ENCODE results near the gene UBE2H. TPM values are rescaled to one million over a fixed set of nuclear protein-coding genes. Genes with fewer than 3 reads are reported as not detected.
A peak's percentile ranks its signal among the peaks of the same experiment; 100 is the strongest.

Gene UBE2H
- total RNA-seq, 1 experiment from 2014 or later = 34.7 TPM

DNA sequence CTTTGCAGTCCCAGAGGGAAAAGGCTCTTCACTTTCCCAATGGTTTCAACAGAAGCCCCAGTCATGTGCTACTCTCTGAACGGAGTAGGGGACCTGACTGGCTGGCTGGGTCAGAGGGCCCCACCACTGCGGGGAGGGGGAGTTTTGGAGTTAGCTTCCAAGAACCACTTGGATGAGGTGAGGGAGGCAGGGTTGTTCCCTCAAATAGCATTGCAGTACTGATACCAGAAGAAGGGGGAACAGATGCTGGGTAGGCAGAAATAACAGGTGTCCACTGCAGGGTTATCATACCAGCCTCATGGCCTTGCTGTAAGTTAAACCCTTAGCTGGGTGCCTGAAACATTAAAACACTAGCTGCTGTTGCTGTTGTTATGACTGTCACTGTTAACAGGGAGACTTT is 131.3 kb downstream of the UBE2H start:
- Histone ChIP-seq H3K4me2 (ENCODE audit: low read depth, low read length, poor library complexity, severe bottlenecking) (no peak overlapping the region), H4K20me1 (ENCODE audit: insufficient read depth, low read depth, low read length) (no peaks in the 10 kb centered on the region), H2AFZ (ENCODE audit: low read length) (no peak overlapping the region), H3K27ac (ENCODE audit: low read length) (no peak overlapping the region), H3K9me2 (replicated peaks; ENCODE audit: insufficient read depth, low read length) (no peaks in the 10 kb centered on the region), H3K4me1 (ENCODE audit: low read length) (peaks cover 14% of the 10 kb centered on the region), H3K9me3 (ENCODE audit: low read length) (peaks cover 9% of the 10 kb centered on the region), H3K27me3 (ENCODE audit: low read length) (no peaks in the 10 kb centered on the region), H3K79me2 (ENCODE audit: low read length) (no peaks in the 10 kb centered on the region), H3K4me3 (ENCODE audit: low read length) (no peak overlapping the region), H3K36me3 (ENCODE audit: insufficient read depth, low read length) (0 out of 2 replicates have a peak, but pooled peaks cover 4% of the 10 kb centered on the region), H3K9ac (ENCODE audit: low read length) (no peak overlapping the region)
- no peak for DNase-seq

DNA sequence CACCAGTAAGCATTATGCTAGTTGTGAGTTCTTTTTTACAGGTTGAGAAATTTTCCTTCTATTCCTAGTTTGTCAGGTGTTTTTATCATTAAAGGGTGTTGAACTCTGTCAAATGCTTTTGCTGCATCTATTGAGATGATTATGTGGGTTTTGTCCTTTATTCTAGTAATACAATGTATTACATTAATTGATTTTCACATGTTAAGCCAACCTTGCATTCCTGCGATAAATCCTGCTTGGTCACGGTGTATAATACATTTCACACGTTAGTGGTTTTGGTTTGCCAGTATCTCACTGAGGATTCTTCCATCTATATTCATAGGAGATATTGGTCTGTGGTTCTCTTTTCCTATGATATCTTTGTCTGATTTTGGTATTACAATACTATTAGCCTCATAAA is 136.0 kb downstream of the UBE2H start:
- Histone ChIP-seq H3K36me3 (ENCODE audit: insufficient read depth, low read length) (0 out of 2 replicates have a peak, but pooled peaks cover 4% of the 10 kb centered on the region), H3K4me3 (ENCODE audit: low read length) (no peak overlapping the region), H3K27ac (ENCODE audit: low read length) (no peak overlapping the region), H3K9me3 (ENCODE audit: low read length) (peaks cover 9% of the 10 kb centered on the region), H4K20me1 (ENCODE audit: insufficient read depth, low read depth, low read length) (no peaks in the 10 kb centered on the region), H3K4me2 (ENCODE audit: low read depth, low read length, poor library complexity, severe bottlenecking) (no peak overlapping the region), H3K9ac (ENCODE audit: low read length) (no peak overlapping the region), H3K9me2 (replicated peaks; ENCODE audit: insufficient read depth, low read length) (no peaks in the 10 kb centered on the region), H3K79me2 (ENCODE audit: low read length) (no peaks in the 10 kb centered on the region), H3K27me3 (ENCODE audit: low read length) (no peaks in the 10 kb centered on the region), H3K4me1 (ENCODE audit: low read length) (no peaks in the 10 kb centered on the region), H2AFZ (ENCODE audit: low read length) (no peak overlapping the region)
- DNase-seq = no peak

GRCh38 chr7:129807863-129808262 is 144.9 kb downstream of the UBE2H start:
- DNase-seq = no peak
- Histone ChIP-seq H4K20me1 (ENCODE audit: insufficient read depth, low read depth, low read length) (no peaks in the 10 kb centered on the region), H3K4me3 (ENCODE audit: low read length) (no peak overlapping the region), H2AFZ (ENCODE audit: low read length) (no peak overlapping the region), H3K27me3 (ENCODE audit: low read length) (no peaks in the 10 kb centered on the region), H3K27ac (ENCODE audit: low read length) (no peak overlapping the region), H3K79me2 (ENCODE audit: low read length) (no peaks in the 10 kb centered on the region), H3K36me3 (ENCODE audit: insufficient read depth, low read length) (no peaks in the 10 kb centered on the region), H3K9ac (ENCODE audit: low read length) (no peak overlapping the region), H3K4me2 (ENCODE audit: low read depth, low read length, poor library complexity, severe bottlenecking) (no peak overlapping the region), H3K9me2 (replicated peaks; ENCODE audit: insufficient read depth, low read length) (no peaks in the 10 kb centered on the region), H3K4me1 (ENCODE audit: low read length) (no peaks in the 10 kb centered on the region; the same call in 1 of the 2 replicates), H3K9me3 (ENCODE audit: low read length) (no peaks in the 10 kb centered on the region)

DNA sequence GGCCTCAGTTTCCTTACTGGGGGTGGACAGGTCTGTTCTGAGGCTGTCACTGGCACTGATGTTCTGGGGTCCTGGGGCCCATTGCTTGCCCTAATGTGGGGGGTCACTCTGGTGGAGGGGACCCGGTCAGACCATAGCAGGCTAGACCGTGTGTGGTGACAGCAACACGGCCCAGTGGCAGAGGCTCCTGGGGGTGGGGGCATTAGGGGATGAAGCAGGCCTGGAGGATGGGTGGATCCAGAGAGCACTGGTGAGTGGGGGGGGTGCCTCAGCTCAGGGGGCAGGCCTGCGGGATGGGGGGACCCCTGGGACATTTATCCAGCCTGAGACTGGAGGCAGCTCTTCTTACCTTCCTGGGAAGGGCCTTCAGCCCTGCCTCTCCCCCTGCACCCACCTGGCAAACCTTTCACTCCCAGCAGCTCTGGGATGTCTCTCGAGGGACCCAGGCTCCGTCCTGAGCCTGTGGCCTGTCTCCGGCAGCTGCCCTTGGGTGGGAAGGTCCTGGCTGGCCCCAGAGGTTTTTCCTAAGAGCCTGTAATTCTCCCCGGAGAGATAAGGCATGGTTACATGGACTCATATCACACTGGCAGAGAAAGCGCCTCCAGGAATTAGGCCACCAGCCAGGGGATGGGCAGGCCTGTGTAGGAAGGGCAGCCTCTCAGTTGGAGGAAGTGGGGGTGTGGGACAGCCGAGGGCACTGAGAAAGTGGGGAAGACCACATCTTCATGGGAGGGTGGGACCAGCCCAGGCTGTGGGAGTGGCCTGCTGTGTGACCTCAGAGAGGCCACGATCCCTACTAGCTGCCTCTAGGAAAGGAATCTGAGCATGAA is 147.7 kb downstream of the UBE2H start:
- Histone ChIP-seq H3K79me2 (ENCODE audit: low read length) (no peaks in the 10 kb centered on the region), H3K27me3 (ENCODE audit: low read length) (no peaks in the 10 kb centered on the region), H3K4me3 (ENCODE audit: low read length) (no peak overlapping the region), H3K4me2 (ENCODE audit: low read depth, low read length, poor library complexity, severe bottlenecking) (no peak overlapping the region), H3K9me3 (ENCODE audit: low read length) (no peaks in the 10 kb centered on the region), H2AFZ (ENCODE audit: low read length) (no peak overlapping the region), H3K4me1 (ENCODE audit: low read length) (peaks cover 4% of the 10 kb centered on the region), H4K20me1 (ENCODE audit: insufficient read depth, low read depth, low read length) (no peaks in the 10 kb centered on the region), H3K27ac (ENCODE audit: low read length) (no peak overlapping the region), H3K9ac (ENCODE audit: low read length) (no peak overlapping the region), H3K36me3 (ENCODE audit: insufficient read depth, low read length) (no peaks in the 10 kb centered on the region), H3K9me2 (replicated peaks; ENCODE audit: insufficient read depth, low read length) (no peaks in the 10 kb centered on the region)
- no peak for DNase-seq

DNA sequence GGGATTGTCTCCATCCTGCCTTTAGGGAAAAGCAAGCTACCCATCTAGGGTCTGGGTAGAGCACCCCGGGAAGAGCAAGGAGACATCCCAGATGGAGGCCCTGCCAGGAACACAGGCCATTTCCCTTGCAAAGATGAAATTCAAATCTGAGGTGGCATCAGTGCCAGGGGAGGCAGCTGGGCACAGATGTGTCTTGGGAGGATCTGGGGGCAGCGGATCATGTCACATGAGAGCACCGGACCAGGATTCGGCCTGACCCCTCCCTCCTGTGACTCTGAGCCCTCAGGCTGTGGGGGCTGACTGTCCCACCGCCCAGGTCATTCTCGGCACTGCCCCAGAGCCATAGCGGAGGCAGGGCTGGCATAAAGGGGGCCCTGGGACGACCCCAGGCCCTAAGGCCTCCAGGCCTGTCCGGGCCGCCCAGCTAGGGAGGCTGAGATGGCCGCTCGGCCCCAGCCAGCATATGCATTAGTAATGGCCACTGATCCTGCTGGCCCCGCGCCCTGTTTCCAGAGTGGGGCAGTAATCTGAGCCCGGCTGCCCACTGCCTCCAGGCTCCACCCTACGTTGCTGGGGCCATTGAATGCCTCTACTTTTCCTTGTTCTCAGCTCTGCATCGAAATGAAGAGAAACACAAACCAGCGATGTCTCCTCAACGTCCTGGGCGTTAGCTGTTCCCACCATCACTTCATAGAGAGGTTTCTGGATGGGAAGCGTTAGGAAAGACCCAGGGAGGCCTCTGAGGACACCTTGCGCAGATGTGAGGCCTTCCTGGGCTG is 148.5 kb downstream of the UBE2H start:
- Histone ChIP-seq H3K9ac (ENCODE audit: low read length) (no peak overlapping the region), H3K9me3 (ENCODE audit: low read length) (no peaks in the 10 kb centered on the region), H4K20me1 (ENCODE audit: insufficient read depth, low read depth, low read length) (no peaks in the 10 kb centered on the region), H3K4me3 (ENCODE audit: low read length) (no peak overlapping the region), H3K79me2 (ENCODE audit: low read length) (no peaks in the 10 kb centered on the region), H3K27ac (ENCODE audit: low read length) (no peak overlapping the region), H3K36me3 (ENCODE audit: insufficient read depth, low read length) (no peaks in the 10 kb centered on the region), H2AFZ (ENCODE audit: low read length) (no peak overlapping the region), H3K27me3 (ENCODE audit: low read length) (no peaks in the 10 kb centered on the region), H3K9me2 (replicated peaks; ENCODE audit: insufficient read depth, low read length) (no peaks in the 10 kb centered on the region), H3K4me2 (ENCODE audit: low read depth, low read length, poor library complexity, severe bottlenecking) (no peak overlapping the region), H3K4me1 (ENCODE audit: low read length) (peaks cover 4% of the 10 kb centered on the region)
- no peak for DNase-seq

DNA sequence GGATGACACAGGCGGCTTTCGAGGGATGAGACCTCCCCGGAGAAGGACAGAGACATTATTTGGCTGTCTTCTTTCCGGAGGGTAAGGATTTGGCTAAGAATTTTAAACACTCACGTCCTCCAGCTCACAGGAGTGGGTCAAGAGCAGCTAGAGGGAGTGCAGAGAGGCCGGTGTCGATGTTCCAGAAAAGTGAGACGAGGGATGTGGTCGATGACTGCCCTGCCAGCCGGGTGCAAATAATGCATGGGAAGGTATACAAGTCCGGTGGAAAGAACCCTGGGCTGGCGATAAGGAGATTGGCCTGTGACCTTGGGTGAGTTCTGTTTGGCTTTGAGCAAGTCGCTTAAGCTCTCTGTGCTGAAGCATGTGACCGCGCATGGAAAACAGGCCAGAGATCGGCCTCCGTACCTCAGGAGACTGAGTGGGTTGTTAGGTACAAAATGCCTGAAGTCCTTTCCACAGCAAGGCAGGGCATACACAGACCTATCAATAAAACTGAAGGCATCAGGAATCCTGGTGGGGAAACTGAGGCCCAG is 149.1 kb downstream of the UBE2H start:
- Histone ChIP-seq H3K4me1 (ENCODE audit: low read length) (peaks cover 4% of the 10 kb centered on the region), H3K9ac (ENCODE audit: low read length) (no peak overlapping the region), H4K20me1 (ENCODE audit: insufficient read depth, low read depth, low read length) (no peaks in the 10 kb centered on the region), H3K27me3 (ENCODE audit: low read length) (no peaks in the 10 kb centered on the region), H3K36me3 (ENCODE audit: insufficient read depth, low read length) (no peaks in the 10 kb centered on the region), H3K9me2 (replicated peaks; ENCODE audit: insufficient read depth, low read length) (no peaks in the 10 kb centered on the region), H3K4me3 (ENCODE audit: low read length) (no peak overlapping the region), H2AFZ (ENCODE audit: low read length) (no peak overlapping the region), H3K4me2 (ENCODE audit: low read depth, low read length, poor library complexity, severe bottlenecking) (no peak overlapping the region), H3K27ac (ENCODE audit: low read length) (no peak overlapping the region), H3K79me2 (ENCODE audit: low read length) (no peaks in the 10 kb centered on the region), H3K9me3 (ENCODE audit: low read length) (no peaks in the 10 kb centered on the region)
- no peak for DNase-seq

DNA sequence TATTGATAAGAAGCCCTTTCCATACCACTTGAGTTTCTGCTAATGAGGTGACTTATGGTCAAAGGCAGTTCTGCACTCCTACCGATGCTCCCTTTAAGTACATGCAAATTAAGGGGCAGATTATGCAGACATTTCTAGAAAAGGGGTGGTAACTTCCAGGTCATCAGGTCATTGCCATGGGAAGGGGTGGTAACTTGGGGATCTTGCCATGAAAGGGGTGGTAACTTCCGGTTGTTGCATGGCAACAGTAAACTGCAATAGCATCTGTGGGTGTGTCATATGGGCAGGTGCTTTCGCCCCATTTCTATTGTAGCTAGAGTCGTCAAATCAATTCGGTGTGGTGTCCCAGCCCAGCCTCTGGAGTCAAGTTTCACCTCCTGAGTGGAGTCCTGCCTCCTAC is 150.9 kb downstream of the UBE2H start:
- H3K4me3 ChIP-seq (ENCODE audit: low read length) = no peak overlapping the region
- no peak overlapping the region for H3K9ac ChIP-seq (ENCODE audit: low read length)
- H3K27ac ChIP-seq (ENCODE audit: low read length) = no peak overlapping the region
- H3K4me2 ChIP-seq (ENCODE audit: low read depth, low read length, poor library complexity, severe bottlenecking) = no peak overlapping the region
- no peaks in the 10 kb centered on the region for H3K9me3 ChIP-seq (ENCODE audit: low read length)
- H2AFZ ChIP-seq (ENCODE audit: low read length) = no peak overlapping the region
- H3K36me3 ChIP-seq (ENCODE audit: insufficient read depth, low read length) = no peaks in the 10 kb centered on the region
- H3K9me2 ChIP-seq (replicated peaks; ENCODE audit: insufficient read depth, low read length) = no peaks in the 10 kb centered on the region
- no peaks in the 10 kb centered on the region for H3K79me2 ChIP-seq (ENCODE audit: low read length)
- no peaks in the 10 kb centered on the region for H3K27me3 ChIP-seq (ENCODE audit: low read length)
- H4K20me1 ChIP-seq (ENCODE audit: insufficient read depth, low read depth, low read length) = no peaks in the 10 kb centered on the region
- DNase-seq = peak; percentile 68
- H3K4me1 ChIP-seq (ENCODE audit: low read length) = peaks cover 4% of the 10 kb centered on the region

DNA sequence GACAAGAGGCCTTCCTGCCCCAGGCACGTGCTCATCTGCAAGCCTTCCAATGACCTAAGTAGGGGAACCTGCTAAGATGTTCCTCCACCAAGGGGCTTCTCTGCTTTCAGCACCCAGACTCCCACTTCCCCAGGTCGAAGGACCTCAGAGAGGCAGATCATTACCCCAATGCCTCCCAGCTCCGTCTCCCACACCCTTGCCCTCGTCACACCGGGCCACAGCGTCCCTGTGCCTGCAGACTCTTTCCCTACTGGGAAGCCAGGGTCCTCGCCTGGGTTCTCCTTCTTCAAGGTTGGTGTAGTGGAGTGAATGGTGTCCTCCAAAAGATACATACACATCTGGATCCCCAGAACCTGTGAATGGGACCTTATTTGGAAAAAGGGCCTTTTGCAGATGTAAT is 151.9 kb downstream of the UBE2H start:
- H3K36me3 ChIP-seq (ENCODE audit: insufficient read depth, low read length) = no peaks in the 10 kb centered on the region
- H3K27me3 ChIP-seq (ENCODE audit: low read length) = no peaks in the 10 kb centered on the region
- no peak overlapping the region for H2AFZ ChIP-seq (ENCODE audit: low read length)
- no peaks in the 10 kb centered on the region for H4K20me1 ChIP-seq (ENCODE audit: insufficient read depth, low read depth, low read length)
- no peak overlapping the region for H3K9ac ChIP-seq (ENCODE audit: low read length)
- no peak overlapping the region for H3K4me2 ChIP-seq (ENCODE audit: low read depth, low read length, poor library complexity, severe bottlenecking)
- H3K9me3 ChIP-seq (ENCODE audit: low read length) = no peaks in the 10 kb centered on the region
- H3K9me2 ChIP-seq (replicated peaks; ENCODE audit: insufficient read depth, low read length) = no peaks in the 10 kb centered on the region
- no peaks in the 10 kb centered on the region for H3K79me2 ChIP-seq (ENCODE audit: low read length)
- no peak for DNase-seq
- H3K27ac ChIP-seq (ENCODE audit: low read length) = no peak overlapping the region
- peaks cover 4% of the 10 kb centered on the region for H3K4me1 ChIP-seq (ENCODE audit: low read length)
- no peak overlapping the region for H3K4me3 ChIP-seq (ENCODE audit: low read length)

Measured in Karpas-422 (cell line).